GM19397 (cell line): ENCODE data around the gene WBP1.
"Not testable (repeated sequence)": the region's sequence is repeated elsewhere in the genome, so short reads cannot be mapped to it uniquely, and the experiment has no call there.

Experiments
- ATAC-seq: cut with Tn5 transposase; IDR thresholded peaks from one replicate; pipeline ENCODE4 v1.9.1; 2021; ENCODE audit warnings: mild to moderate bottlenecking, moderate library complexity; ENCODE audit not compliant: unreplicated experiment

The WBP1 gene

DNA sequence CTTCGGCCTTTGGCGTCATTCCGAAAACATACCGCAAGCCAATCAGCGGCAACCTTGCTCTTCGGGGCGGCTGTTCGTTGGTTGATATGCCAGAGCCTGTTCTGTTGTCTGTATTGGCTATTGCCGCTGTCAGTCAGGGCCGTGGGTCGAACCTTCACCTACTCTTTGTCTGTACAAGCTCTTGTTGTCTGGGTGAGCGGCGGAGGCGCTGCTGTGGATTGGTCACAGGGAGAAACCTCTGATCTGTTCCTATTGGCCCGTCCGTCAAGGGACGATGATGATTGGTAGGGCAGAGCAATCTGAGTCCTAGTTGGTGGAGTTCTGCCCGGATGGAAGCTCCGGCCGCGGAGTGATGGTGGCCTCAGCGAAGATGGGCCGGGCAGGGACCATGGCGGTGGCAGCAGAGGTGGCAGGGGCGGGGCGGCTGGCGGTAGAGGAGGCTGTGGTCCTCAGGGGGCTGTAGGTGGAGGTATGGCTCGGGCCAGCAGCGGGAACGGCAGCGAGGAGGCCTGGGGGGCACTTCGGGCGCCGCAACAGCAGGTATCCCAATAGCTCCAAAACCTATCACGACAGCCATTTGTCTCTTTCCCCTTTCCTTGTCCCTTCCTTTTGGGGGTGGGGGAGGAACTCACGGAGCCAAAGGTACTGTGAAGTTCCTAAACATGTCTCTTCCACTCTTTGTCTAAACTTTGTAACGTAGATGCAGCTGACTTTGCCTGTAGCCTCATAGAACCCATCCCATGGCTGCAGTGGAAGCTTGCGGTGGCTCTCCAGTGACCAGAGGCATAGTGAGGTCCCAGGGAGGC is at the start of gene WBP1:
Gene WBP1 (plus strand): TSS at position 307 of the 806 bp plus-strand sequence. CDS start 165 bp downstream, at position 472.
- peak; percentile 78 for ATAC-seq

DNA sequence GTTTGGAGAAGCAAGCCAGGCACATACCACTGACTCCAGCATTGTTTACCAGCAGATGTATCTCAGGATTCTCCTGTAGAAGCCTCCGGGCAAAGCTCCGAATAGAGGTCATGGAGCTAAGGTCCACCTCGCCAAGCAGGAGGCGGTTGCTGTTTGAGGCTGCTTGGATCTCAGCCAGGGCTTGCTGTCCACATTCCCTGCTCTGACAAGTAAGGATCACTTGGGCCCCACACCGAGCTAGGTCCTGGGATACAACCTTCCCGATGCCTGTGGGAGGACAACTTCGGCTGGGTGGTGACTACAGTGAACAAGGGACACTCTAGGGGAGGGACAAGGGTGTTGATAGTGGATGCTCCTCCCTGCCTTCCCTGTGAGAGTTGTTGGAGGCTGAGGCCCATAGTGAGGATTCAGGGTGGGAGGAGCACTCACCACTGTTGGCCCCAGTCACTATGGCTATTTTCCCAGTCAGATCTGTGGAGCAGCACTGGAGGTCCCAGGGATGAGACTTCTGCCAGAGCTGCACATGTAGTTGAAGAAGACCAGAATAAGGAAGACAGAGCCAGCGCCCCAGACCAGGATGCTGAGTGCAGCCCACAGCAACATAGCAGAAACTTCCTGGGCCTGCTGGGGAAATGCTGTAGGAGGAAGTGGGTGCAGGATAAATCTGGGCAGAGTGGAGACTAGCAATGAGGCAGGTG is 45.1 kb upstream of the WBP1 start:
- ATAC-seq: no peak

DNA sequence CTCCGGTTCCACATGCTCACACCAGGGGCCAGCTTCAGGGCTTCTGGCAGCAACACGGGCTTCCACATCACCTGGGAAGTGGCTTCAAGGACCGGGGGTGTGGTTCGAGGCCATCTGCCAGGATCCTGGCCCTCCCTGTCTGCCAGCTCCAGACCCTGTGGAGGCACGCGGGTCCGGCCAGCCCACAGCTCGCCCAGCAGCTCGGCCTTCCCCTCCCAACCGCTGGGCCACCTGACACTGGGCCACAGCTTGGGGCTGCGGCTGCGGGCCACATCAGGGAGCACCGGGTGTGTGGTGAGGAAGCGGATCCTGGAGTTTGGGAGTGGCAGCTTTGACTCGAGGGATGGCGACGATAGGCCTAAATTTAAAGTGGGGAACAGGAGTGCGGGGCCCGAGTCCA is 43.8 kb upstream of the WBP1 start:
- no peak for ATAC-seq

DNA sequence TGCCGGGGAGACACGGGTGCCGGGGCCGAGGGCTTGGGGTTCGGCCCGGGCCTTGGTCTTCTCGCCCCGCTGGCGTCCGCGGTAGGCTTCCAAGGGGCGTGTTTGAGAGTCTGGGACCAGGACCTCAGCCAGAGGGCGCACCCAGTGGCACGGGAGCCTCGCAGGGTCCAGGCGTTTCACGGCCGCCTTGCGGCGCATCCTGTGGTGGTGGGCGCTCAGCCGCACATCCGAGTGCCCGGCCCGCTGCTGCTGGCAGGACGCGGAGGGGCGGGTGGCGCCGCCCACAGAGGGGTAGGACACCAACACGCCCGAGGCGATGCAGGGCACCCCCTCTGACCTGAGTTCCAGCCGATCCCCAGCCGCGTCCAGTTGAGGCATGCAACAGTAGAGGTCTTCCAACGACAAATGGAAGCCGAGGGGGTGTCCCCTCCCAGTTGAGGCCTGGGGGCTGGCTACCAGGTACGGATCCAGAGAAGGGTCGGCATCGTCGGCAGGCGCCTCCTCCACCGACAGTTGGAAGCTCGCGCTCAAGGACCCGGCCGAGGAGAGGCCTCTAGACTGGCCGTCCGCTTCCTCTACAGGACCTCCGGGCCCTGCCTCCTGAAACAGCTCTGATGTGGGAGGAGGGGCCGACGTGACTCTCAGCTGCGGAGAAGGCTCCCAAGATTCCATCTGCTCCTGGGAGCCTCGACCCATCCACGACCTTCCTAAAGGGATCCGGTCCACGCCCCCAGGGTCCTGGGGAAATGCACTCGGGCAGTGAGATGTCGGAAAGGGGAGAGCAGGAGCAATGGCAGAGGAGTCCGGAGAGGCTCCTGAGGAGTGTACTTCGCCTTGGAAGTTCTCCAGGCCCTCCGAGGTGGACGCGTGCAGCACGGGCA is 43.1 kb upstream of the WBP1 start:
- peak; percentile 62 for ATAC-seq

DNA sequence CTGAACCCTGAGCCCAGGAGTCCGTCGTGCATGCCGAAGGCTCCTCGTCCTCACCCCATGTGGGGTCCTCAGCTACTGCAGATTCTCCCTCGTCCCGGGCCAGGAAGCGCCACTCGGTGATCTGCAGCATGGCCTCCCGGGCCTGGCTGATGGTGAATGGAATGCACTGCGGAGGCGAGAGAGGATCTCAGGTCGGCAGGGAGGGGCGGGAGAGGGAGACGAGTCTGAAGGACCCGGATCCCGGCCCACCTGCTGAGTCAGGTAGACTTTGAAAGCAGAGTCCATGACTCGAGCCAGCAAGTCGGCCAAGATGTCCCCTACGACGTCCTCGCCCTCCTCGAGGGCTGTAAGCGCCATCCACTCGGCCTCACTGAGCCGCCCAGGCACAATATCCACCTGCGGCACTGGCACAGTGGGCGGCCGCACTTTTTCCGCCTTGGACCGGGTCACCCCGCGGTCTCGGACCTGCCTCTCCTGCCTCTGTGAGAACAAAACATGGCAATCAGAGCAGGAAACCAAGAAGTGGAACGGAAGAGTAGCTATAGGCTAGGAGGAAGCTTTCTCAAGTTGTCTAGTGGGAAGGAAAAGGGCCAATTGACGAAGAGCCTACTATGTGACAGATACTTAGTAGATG is 42.4 kb upstream of the WBP1 start:
- peak; percentile 11 for ATAC-seq

DNA sequence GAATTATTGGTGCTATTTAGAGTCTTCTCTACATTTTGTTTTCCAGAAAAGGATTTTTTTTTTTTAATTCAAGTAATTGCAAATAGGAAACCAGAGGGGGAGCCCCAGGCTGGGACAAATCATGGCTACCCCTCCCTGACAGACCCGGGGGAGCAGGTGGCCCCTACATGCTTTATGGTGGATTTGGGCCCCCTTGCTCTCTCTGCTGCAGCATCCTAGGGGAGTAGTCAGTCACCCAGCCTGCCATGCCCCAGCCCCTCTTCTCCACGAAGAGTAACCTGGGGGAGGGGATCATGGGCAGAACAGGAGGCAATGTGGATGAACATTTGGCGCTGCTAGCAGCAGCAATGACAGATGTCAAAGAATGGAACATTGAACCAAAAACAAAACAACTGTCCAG is 41.5 kb upstream of the WBP1 start:
- ATAC-seq: no peak

DNA sequence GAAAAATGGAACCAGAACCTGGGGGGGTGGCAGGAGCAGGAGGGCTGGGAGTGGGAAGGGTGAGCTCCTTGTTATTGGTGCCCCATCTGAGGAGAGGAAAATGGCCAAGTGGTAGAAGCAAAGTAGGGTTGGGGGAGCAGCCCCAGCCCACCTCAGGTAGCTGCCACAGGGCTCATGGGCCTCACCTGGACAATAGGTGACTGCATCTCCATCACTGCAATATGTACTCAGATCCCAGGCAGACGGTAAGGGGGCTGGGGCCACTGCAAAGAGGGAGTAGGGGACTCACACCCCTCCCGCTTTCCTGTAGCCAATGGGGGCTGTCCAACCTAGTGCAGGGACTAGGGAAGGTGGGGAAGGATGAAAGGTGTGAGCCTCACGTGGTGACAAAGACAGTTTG is 41.0 kb upstream of the WBP1 start:
- no peak for ATAC-seq

DNA sequence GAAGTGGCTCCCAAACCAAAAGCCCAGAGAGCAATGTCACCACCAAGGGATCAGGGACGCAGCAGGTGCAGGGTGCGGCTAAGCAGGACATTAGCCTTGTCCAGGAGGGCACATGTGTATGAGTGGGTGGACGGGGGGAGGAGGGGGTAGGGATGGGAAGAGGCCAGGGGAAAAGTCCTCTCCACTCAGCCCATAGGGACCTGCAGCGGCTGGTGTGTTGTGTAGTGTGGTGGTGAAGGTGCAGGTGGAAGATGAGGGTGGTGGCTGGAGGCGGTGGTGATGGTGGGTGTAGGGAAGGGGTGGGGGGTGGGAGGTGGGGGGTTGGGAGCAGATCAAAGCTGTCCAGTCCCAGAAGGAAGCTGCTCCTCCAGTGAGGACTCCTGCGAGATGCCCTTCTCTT is 40.5 kb upstream of the WBP1 start:
- ATAC-seq: no peak

DNA sequence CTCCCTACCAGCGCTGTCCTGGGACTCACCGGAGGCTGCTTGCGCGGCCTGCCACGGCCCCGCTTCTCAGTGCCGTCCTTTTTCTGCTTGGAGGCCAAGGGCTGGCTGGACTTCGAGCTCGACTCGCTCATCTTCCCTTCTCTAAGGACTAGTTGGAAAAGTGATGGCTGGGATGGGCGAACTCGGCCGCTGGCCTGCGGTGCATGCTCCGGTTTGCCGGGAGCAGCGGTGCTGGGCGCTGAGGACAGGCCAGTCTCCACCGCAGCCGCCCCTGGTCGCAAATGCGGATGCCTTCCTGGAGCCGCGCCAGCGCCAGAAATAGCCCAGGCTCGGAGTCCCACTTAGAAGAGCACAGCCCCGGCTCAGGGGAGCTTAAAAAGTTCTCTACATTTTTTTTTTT is 39.9 kb upstream of the WBP1 start:
- no peak for ATAC-seq

DNA sequence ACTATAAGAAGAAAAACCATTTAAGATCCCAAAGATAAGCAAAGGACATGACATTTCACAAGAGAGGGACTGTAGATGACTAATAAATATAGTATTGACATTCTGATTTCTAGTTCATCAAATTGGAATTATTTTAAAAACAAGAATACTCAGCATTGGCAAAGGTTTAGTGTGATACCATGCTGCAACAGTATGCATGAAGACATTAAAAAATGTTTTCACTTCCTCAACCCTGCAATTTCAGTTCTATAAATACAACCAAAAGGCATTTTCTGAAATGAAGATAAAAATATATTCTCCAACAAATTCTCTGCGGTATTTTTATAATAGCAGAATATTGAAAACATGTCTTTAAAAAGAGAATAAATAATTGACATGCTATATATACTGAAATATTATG is 38.9 kb upstream of the WBP1 start:
- ATAC-seq: no peak

DNA sequence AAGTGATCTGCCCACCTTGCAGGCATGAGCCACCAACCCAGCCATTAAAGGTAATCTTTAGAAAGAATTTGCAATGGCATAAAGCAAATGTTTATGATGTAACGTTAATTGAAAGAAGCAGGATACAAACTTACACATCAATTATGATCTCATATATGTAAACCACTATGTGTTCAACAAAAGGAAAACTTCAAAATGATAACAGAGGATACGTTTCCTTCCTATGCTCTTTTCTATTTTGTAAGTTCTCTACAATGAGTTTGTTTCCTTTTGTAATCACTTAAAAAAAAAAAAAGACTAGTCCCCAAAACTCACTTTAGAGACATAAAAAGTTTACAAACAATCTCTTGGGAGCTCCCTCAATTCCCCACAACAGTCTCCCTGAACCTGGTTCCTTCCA is 38.2 kb upstream of the WBP1 start:
- no peak for ATAC-seq

DNA sequence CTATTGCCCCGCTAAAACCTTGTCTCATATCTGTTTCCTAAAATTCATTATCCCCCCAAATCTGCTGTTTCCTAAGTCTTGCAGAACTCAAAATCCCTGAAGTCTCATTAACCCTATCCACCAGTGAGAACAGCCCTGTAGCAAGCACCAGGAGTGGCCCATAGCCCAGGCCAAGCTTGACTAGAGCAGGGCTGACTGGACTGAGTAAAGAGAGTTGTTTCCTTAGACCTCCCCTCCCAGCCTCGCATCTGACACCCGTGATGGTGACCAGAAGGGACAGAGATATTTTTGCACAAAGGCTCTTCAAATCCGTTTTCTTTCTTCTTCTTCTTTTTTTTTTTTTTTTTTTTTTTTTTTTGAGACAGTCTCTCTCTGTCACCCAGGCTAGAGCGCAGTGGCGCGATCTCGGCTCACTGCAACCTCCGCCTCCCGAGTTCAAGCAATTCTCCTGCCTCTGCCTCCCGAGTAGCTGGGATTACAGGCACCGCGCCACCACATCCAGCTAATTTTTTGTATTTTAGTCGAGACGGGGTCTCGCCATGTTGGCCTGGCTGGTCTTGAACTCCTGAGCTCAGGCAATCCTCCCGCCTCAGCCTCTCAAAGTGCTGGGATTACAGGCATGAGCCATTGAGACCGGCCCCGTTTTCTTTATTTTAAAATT is 37.7 kb upstream of the WBP1 start:
- ATAC-seq: not testable (repeated sequence)

DNA sequence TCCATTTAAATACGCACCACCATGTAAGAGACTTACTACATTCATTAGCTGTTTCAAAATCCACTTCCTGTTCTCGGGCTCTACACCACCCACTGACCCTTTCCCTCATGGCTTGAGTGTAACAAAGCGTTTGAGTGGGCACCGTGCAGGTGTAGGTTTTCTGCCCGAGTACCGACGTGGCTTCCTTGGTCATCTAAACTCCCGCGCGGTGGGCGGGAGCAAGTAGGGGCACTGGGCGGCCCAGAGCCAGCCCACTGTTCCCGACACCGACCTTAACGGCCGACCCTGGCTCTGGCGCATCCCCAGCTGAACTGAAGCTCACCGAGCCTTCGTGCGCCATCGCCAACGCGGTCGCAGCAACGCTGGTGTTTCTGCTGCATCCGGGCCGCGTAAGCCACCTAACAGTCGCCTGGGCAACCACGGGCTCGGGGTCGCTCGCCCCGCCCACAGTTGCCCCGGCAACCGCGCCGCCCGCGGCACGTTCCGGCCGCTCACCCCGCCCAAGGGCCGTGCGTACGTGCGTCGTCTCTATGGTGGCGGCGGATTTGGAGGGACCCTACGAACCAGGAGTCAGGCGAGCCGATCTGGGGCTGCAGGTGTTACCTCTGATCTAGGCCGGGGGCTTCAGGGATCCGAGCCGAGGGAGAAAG is 36.9 kb upstream of the WBP1 start, which contains the start of the genes C2orf81 and WDR54:
Gene C2orf81 (minus strand): TSS at position 399 of the 650 bp plus-strand sequence. CDS start 59 bp downstream, at position 340.
Gene WDR54 (plus strand): TSS at position 510 of the 650 bp plus-strand sequence. CDS start 424 bp downstream, outside the sequence.
- peak; percentile 95 for ATAC-seq

DNA sequence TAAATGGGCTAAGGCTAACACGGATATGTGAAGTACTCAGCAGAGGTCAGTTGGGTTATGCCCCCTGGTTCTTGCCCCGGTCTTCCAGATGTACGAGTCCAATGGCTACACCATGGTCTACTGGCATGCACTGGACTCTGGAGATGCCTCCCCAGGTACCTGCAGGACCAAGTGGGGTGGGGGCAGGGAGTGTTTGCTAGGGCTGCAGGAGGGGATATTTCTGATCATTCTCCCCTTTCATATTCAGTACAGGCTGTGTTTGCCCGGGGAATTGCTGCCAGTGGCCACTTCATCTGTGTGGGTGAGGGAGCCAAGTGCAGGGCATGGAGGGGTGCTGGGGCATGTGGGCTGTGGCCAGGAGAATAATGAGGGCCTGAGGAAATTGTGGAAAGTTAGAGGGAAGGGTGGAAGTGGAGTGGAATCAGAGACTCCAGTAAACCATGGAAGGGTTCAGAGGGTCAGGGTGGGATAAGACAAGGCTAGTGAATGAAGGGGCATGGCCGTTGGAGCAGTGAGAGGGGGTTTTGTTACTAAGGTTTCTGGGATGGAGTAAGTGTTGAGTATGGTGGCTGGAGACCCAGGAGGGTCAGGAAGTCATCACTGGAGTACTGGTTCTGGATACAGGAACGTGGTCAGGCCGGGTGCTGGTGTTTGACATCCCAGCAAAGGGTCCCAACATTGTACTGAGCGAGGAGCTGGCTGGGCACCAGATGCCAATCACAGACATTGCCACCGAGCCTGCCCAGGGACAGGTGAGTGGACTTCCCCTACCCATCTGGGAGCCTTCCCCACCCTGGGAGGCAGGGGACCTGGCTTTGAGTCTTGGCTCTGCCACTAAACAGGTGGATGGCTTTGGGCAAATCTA is 34.8 kb upstream of the WBP1 start:
- no peak for ATAC-seq

DNA sequence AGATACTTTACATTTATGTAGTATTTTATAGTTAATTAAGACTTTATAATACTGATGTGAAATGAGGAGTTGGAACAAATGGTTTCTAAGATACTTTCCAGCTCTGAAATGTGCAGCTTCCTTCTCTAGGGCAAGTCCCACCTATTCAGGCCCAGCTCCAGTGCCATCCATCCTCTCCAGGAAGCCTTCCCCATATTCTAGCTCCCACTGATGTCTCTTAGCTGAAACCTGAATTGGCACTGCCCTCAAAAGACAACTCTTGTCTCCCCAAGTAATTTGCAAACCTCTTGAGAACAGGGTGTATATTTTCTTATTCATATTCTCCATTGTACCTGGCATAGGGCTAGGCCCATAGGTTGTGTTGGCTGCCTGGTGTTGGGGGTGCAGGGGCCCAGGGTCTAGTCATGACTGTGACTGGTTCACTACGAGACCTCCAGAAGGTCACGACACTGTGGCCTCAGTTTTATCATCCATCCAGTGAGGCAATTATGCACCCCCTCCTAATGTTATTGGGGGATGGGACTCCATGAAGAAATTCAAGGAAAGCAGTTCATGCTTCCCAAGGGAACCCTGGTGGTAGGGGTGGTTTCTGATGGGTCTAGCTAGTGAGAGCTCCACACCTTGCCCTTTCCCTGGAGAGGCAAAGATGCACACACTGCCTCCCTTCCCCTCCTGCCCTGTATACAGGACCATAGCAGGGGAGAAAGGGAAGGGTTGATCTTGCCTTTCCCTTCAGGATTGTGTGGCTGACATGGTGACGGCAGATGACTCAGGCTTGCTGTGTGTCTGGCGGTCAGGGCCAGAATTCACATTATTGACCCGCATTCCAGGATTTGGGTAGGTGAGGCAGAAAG is 33.9 kb upstream of the WBP1 start:
- ATAC-seq: no peak

DNA sequence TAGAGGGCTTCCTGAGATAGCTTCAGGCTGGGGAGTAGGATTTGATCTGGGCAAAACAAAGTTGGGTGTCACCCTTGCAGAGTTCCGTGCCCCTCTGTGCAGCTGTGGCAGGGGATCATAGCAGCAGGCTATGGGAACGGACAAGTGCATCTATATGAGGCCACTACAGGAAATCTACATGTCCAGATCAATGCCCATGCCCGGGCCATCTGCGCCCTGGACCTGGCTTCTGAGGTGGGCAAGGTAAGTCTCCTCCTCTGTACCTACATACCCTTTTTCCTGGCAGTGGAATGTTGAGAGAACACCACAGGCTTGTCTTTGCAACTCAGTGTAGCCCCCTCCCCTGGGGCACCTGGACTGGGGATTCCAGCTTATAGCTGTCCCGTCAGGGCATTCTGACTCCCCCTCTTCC is 33.2 kb upstream of the WBP1 start:
- no peak for ATAC-seq

DNA sequence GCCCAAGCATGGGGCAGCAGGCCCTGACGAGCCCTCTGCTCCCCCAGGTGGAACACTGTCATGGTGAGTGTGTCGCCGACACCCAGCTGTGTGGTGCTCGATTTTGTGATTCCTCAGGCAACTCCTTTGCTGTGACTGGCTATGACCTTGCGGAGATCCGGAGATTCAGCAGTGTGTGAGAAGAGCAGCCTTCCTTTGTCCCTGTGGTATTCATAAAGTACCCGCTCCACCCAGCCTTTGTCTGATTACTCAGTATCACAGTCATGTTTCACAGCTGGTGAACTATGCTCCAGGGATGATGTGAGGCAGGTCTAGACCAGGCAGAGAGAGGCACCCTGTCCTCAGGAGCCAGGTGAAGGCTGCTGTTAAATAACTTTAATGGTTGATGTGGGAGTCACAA is 32.7 kb upstream of the WBP1 start:
- no peak for ATAC-seq
